Endothelial cell of coronary artery (primary cell): ENCODE data around the gene SLC17A8. TPM values are rescaled to one million over a fixed set of nuclear protein-coding genes. Genes with fewer than 3 reads are reported as not detected.

Experiments used
- total RNA-seq: library from RNA; depleted of rRNA; stranded (reverse); fragments of >200 nt; gene quantifications from 2 replicates; pipeline ENCODE4 v1.2.3, GENCODE V29; 2014

SLC17A8 gene
- total RNA-seq, result not detected in 2 replicates

GRCh38 chr12:100356644-100357223 is at the start of gene SLC17A8:
Gene SLC17A8 (plus strand): TSS chr12:100357074. CDS start chr12:100357392, 318 bp downstream.

Other genes with a start within 250 kb of the SLC17A8 start
- 13.4 and 14.0 TPM in 2 replicates for gene BLTP3B, start 214.2 kb upstream of the SLC17A8 start, total RNA-seq
- gene ACTR6, start 156.3 kb upstream of the SLC17A8 start, total RNA-seq, result 10.5 and 11.1 TPM in 2 replicates
- gene DEPDC4, start 90.0 kb upstream of the SLC17A8 start, total RNA-seq, result 0.54 and 0.75 TPM in 2 replicates
- gene SCYL2, start 89.9 kb upstream of the SLC17A8 start, total RNA-seq, result 31.8 and 33.8 TPM in 2 replicates
- gene NR1H4, start 116.8 kb downstream of the SLC17A8 start, total RNA-seq, result not detected in 2 replicates
- 13.6 and 28.0 TPM in 2 replicates for gene GAS2L3, start 216.6 kb downstream of the SLC17A8 start, total RNA-seq